ENCODE measurements around the gene ARL15.

The ARL15 gene

GRCh38 chr5:54284586-54284985 lies 25.8 kb downstream of the ARL15 start:
- no peak overlapping the region for H3K27ac ChIP-seq (replicated peaks)
- no peak for DNase-seq (ENCODE audit: low read depth in 1 of 2, low spot score in 1 of 2)
- TF ChIP-seq POLR2AphosphoS5 (IDR thresholded peaks at IDR 0.05; ENCODE audit: low read depth) (no peak), REST (IDR thresholded peaks at IDR 0.05; ENCODE audit: insufficient replicate concordance, low read depth) (no peak), SPI1 (IDR thresholded peaks at IDR 0.05; ENCODE audit: borderline replicate concordance, low read depth) (no peak), CTCF (IDR thresholded peaks at IDR 0.05; ENCODE audit: insufficient read depth, low read length) (no peak), GABPA (IDR thresholded peaks at IDR 0.05; ENCODE audit: low read depth) (no peak)
- no peaks in the 10 kb centered on the region for H3K27me3 ChIP-seq (ENCODE audit: insufficient read depth, poor library complexity, severe bottlenecking)
- no peak overlapping the region for H3K4me3 ChIP-seq (replicated peaks; ENCODE audit: insufficient read depth, low read length)

- no peak for DNase-seq (ENCODE audit: low read depth in 1 of 2, low spot score in 1 of 2)
- H3K27ac ChIP-seq (replicated peaks): no peak overlapping the region
- no peak for TF ChIP-seq CTCF (IDR thresholded peaks at IDR 0.05; ENCODE audit: insufficient read depth, low read length)
- TF ChIP-seq SPI1 (IDR thresholded peaks at IDR 0.05; ENCODE audit: borderline replicate concordance, low read depth): no peak
- TF ChIP-seq REST (IDR thresholded peaks at IDR 0.05; ENCODE audit: insufficient replicate concordance, low read depth): no peak
- no peaks in the 10 kb centered on the region for H3K27me3 ChIP-seq (ENCODE audit: insufficient read depth, poor library complexity, severe bottlenecking)
- no peak overlapping the region for H3K4me3 ChIP-seq (replicated peaks; ENCODE audit: insufficient read depth, low read length)
Observed at GRCh38 chr5:54282876-54283275, 27.5 kb downstream of the ARL15 start.

GRCh38 chr5:54281960-54282692 lies 28.2 kb downstream of the ARL15 start:
- Histone ChIP-seq H3K27ac (replicated peaks) (no peak overlapping the region), H3K4me3 (replicated peaks; ENCODE audit: insufficient read depth, low read length) (no peak overlapping the region), H3K27me3 (ENCODE audit: insufficient read depth, poor library complexity, severe bottlenecking) (no peaks in the 10 kb centered on the region)
- no peak for DNase-seq (ENCODE audit: low read depth in 1 of 2, low spot score in 1 of 2)
- TF ChIP-seq POLR2AphosphoS5 (IDR thresholded peaks at IDR 0.05; ENCODE audit: low read depth) (no peak), REST (IDR thresholded peaks at IDR 0.05; ENCODE audit: insufficient replicate concordance, low read depth) (no peak), CTCF (IDR thresholded peaks at IDR 0.05; ENCODE audit: insufficient read depth, low read length) (no peak), SPI1 (IDR thresholded peaks at IDR 0.05; ENCODE audit: borderline replicate concordance, low read depth) (no peak), GABPA (IDR thresholded peaks at IDR 0.05; ENCODE audit: low read depth) (no peak)
